GM21381 (cell line): ENCODE results near the gene TXNDC5.

Experiments used
- ATAC-seq: cut with Tn5 transposase; IDR thresholded peaks from one replicate; pipeline ENCODE4 v1.9.1; 2021; ENCODE audit warnings: mild to moderate bottlenecking, moderate library complexity; ENCODE audit not compliant: unreplicated experiment

Gene TXNDC5

GRCh38 chr6:7868926-7869325 lies 41.7 kb downstream of the TXNDC5 start:
- no peak for ATAC-seq

- ATAC-seq, result no peak
Measured at GRCh38 chr6:7866526-7866925, 44.1 kb downstream of the TXNDC5 start.

GRCh38 chr6:7865781-7866180 lies 44.8 kb downstream of the TXNDC5 start:
- no peak for ATAC-seq

GRCh38 chr6:7859591-7859990 lies 51.0 kb downstream of the TXNDC5 start:
- no peak for ATAC-seq

GRCh38 chr6:7851780-7852179 lies 58.8 kb downstream of the TXNDC5 start:
- no peak for ATAC-seq

GRCh38 chr6:7848229-7848628 lies 62.4 kb downstream of the TXNDC5 start:
- ATAC-seq, result no peak

- no peak for ATAC-seq
Measured at GRCh38 chr6:7846966-7847818, 63.4 kb downstream of the TXNDC5 start.

GRCh38 chr6:7841781-7842468 lies 68.7 kb downstream of the TXNDC5 start:
- no peak for ATAC-seq

GRCh38 chr6:7836371-7837026 lies 74.1 kb downstream of the TXNDC5 start:
- ATAC-seq, result no peak

GRCh38 chr6:7833751-7834070 lies 76.9 kb downstream of the TXNDC5 start:
- ATAC-seq, result no peak

- ATAC-seq, result no peak
Measured at GRCh38 chr6:7832904-7833750, 77.5 kb downstream of the TXNDC5 start.
